ENCODE data around the gene COPS2.
"Not testable (repeated sequence)": the region's sequence is repeated elsewhere in the genome, so short reads cannot be mapped to it uniquely, and the experiment has no call there.

Gene COPS2

GRCh38 chr15:49101536-49101935 is 53.9 kb downstream of the COPS2 start:
- no peak for DNase-seq

- peak; percentile 56 for DNase-seq
Measured at GRCh38 chr15:49096090-49096750, 59.2 kb downstream of the COPS2 start.

- DNase-seq = no peak
Measured at GRCh38 chr15:49094923-49095322, 60.5 kb downstream of the COPS2 start.

GRCh38 chr15:49093252-49094105 is 61.9 kb downstream of the COPS2 start:
- no peak for DNase-seq

GRCh38 chr15:49088996-49089395 is 66.4 kb downstream of the COPS2 start:
- no peak for DNase-seq

- DNase-seq = no peak
Measured at GRCh38 chr15:49085696-49086459, 69.5 kb downstream of the COPS2 start.

GRCh38 chr15:49084285-49084570 is 71.2 kb downstream of the COPS2 start:
- no peak for DNase-seq

GRCh38 chr15:49083401-49084284 is 71.8 kb downstream of the COPS2 start:
- no peak for DNase-seq

- no peak for DNase-seq
Measured at GRCh38 chr15:49082960-49083359, 72.4 kb downstream of the COPS2 start.

GRCh38 chr15:49079340-49080039 is 75.9 kb downstream of the COPS2 start:
- no peak for DNase-seq

- DNase-seq = no peak
Measured at GRCh38 chr15:49075881-49076280, 79.5 kb downstream of the COPS2 start.

GRCh38 chr15:49074589-49075287 is 80.7 kb downstream of the COPS2 start:
- DNase-seq = not testable (repeated sequence)

Data from DMS53 (cell line).